ENCODE results near the gene CAT.
"Not testable (repeated sequence)": the region's sequence is repeated elsewhere in the genome, so short reads cannot be mapped to it uniquely, and the experiment has no call there.

CAT gene

DNA sequence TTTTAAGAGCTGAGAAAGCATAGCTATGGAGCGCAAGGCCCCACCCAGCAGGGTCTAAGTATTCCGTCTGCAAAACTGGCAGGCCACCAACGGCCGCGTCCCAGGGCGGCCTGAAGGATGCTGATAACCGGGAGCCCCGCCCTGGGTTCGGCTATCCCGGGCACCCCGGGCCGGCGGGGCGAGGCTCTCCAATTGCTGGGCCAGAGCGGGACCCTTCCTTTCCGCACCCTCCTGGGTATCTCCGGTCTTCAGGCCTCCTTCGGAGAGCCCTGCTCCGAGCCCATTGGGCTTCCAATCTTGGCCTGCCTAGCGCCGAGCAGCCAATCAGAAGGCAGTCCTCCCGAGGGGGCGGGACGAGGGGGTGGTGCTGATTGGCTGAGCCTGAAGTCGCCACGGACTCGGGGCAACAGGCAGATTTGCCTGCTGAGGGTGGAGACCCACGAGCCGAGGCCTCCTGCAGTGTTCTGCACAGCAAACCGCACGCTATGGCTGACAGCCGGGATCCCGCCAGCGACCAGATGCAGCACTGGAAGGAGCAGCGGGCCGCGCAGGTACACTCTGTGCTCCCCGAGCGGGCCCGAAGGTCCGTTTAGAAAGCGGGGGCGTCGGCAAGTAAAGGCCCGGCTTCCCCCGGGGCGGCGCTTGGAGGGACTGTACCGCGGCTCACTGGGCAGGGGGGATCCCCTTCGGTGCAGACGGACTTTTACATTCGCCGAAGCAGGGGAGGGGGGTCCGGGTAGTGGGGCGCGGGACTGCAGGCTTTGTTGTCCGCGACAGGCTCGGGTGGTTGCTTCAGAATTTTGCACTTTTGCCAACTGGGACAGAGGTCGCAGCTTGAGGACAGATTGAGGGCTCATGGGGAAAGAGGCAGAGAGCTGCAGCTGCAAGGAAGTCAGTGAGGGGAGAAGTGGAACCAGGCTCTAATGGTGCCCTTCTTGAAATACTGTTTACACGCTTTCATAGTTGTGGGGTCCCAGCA, at the start of gene CAT:
CAT (plus strand) TSS at position 406 of the 979 bp plus-strand sequence; CDS start at position 486, 80 bp downstream.
- peak; percentile 97 for DNase-seq (ENCODE audit: low read depth)

DNA sequence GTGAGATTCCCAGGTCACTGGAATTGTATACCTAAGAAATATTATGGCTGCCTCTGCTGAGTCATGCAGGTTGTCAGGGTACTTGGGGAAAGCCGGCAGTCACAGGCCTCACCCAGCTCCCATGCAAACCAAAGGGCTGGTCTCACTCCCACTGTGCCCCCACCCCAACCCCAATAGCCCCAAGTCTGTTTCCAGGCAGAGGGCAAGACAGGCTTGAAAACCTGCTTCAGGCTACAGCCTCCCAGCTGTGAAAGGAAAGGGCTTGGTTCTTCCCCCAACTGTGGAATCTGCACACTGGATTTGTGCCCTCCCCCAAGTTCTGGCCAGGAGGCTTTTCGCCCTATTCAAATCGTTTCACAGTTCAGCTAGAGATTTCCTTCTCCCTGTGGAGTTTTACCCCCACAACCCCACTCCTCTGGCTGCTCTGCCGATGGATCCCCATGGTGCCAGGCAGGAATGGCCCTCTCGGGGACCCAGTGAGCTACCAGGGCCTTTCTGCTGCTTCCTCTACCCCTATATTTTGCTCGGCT, 43.9 kb upstream of the CAT start:
- no peak for DNase-seq (ENCODE audit: low read depth)

DNA sequence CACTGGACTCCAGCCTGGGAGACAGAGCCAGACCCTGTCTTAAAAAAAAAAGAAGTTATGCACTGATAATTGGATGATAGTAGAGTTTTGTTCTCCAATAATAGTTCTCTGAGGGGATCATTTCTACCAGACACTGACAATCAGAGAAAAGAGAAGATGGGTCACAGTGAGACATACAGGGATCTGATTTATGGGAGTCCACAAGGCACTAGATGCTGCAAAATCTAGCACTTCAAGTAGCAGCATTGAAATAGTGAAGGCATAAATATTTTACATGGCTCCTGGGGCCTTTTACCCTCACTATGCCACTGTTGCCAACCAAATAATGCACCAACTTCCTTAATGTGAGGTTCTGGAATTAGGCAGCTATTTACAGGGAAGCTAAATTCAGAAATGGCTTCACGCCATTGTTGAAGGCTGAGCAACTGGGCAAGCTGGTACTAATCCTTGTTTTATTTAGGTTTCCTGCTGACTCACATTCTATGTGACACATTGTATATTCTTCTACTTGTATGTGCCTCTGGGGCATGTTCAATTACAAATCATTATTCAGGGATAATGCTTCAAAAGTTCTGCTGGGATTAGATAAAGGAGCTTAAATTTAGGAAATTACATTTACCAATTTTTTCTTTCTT, 42.7 kb upstream of the CAT start:
- no peak for DNase-seq (ENCODE audit: low read depth)

DNA sequence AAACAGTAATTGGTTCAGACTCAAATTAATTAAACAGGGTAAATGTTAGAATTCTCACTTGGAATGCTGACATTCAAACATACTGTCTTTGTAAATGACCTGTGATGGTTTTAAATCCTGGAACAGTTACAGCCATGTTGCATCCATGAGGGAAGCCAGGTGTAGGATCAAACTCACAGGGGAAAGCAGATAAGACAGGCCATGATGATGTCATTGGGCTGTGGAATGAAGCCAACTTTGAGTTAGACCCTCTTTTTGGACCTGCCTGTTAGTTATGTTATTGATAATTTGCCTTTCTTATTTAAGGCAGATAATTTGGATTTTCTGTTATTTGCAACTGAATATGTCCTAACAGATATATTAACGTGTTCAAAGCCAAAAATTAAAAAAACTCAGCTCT, 41.6 kb upstream of the CAT start:
- no peak for DNase-seq (ENCODE audit: low read depth)

DNA sequence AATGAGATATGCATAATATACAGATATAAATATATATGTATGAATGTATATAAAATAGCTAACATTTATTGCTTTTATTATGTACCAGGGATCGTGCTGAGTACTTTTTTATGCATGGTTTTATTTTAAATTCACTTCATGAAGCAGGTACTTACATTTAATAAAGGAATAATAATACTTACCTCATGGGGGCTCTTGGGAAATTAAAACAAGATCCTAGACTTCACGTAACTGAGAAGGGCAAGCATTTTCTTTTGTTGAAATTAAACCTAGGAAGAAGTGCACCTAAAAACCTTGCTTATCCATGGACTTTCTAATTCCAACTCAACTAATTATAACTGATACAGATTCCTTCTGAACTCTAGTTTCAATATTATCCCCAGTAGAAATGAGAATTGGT, 40.9 kb upstream of the CAT start:
- DNase-seq (ENCODE audit: low read depth) = no peak

DNA sequence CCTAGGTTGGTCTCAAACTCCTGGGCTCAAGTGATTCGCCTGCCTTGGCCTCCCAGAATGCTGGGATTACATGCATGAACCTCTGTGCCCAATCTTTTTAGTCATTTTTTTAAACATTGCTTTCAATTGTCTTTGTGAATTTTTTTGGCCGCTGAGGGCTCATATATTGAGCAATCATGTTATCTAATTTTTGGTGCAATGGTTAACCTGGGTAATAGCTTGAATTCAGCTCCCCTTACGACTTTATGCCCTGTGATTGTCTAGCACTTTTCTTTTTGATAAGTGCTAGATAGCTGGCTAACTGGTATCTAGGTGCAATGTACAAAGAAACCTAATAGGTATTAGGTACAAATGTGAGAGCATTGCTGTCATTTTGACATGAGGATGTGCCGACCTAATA, 35.3 kb upstream of the CAT start:
- no peak for DNase-seq (ENCODE audit: low read depth)

DNA sequence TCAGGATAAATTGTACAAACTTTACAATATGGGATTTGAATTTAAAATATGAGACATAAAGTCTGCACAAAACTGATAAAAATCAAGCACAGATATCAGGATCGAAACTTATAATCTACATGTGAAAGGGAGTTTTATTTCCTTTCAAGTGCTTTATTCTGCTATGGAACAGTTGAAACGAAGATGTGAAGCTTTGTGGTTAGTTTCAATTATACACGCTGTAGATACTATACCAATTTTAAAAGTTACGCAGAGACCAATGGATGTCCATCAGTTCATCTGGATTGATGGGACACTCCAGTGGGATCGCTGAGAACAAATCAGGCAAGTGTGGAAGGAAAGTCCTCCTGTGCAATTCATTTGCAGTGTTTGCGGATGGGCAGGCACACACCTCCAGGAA, 34.5 kb upstream of the CAT start:
- DNase-seq (ENCODE audit: low read depth) = no peak

DNA sequence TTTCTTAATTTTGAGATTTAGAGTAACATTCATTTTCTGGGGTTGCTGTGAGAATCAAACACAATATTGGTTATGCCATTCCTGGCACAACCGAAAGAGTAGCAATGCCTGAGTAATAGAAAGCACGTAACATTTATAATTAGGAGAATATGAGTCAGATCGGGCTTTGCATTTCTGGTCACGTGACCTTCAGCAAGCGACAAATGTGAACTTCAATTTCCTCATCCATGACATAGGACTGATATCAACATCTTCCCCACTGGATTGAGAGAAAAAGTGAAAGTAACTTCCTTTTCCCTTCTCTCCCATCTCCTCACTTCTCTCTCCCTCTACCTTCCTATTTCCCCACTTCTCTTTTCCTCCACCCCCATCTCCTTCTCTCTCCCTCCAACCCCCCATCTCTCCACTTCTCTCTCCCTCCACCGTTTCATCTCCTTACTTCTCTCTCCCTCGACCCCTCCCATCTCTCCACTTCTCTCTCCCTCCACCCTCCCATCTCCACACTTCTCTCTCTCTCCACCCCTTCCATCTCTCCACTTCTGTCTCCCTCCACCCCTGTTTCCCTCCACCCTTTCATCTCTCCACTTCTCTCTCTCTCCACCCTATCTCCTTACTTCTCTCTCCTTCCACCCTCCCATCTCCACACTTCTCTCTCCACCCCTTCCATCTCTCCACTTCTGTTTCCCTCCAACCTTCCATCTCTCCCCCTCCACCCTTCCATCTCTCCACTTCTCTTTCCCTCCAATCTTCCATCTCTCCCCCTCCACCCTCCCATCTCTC, 33.5 kb upstream of the CAT start:
- DNase-seq (ENCODE audit: low read depth) = no peak

DNA sequence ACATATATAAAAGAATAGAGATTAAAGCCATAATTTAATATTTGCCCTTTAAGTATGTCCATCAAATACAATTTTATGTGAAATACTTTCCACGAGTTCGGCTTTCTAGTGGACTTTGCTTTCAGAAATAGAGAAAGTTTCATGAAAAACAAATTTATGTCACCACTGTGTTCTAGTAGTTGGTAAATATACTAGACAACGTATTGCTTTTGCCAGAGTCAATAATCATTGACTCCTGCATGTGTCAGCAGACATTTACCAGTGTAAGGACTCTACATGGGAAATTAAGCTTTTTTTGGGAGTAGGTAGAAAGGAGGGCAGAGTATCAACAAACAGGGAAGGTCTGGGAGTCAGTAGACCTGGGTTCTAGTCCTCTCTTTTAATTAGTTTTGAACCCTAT, 32.3 kb upstream of the CAT start:
- DNase-seq (ENCODE audit: low read depth) = no peak

DNA sequence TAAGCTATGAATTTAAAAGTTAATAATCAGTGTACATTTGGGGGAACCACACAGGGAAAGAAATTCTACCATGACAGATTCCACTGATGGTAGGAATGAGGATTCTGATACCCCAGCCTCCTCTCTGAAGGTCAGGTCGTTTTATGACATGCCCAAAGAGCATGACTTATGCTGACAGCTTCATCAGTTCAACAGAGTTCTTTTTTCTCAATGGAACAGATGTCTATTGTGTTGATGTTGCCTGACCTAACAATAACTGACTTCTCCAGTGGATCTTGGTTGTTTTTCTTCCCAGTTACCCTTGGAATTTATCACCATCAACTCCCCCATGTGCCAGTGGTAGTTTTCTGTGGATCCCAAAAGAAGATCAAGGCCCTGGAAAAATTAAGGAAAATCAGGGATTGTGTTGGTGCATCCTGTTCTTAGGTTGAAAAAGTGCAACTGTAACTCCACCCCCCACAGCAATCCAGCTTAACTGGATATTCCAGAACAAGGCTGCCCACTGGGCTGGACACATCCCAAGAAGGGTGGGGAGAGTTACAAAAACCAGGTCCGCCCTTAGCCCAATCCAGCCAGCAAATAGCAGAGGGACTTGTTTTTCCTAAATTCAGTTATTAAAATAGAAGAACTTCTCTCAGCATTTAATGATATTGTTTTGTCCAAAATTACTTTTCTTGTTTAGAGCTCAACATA, 31.5 kb upstream of the CAT start:
- no peak for DNase-seq (ENCODE audit: low read depth)

DNA sequence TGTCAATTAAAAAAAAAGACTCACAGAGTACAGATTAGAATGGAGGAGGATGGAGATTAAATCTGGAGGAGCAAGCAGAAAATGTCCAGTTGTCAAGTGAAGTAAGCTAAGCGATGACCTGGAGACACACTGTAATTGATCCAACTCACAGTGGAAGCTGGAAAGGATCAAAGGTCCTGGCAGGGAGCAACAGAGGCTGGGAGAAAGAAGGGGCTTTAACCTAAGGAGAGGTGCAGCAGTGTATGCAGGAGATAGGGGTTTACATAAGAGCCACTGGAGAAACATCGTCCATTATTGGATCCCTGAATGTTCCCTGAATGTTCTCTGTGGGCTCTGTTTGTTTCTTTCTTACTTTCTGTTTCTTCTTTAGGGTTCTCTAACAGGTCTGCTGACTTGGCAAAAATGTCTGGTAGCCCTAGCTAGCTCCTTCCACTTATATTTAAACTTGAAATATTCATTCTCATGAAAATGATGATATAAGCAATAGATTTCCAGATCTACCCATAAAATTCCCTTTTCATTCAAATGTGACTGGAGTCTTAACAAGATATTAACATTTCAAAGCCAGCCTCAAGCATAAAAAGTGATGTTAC, 30.1 kb upstream of the CAT start:
- no peak for DNase-seq (ENCODE audit: low read depth)

DNA sequence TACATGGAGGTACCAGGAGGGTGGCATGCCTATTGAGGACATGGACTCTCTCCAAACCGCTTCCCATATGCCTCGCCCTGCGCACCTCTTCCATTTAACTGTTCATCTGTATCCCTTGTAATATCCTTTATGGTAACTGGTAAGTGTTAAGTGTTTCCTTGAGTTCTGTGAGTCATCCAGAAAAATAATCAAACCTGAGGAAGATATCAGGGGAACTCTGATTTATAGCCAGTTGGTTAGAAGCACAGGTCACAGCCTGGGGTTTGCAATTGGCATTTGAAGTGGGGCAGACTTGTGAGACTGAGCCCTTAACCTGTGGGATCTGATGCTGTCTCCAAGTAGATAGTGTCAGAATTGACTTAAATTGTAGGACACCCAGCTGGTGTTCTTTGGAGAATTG, 27.6 kb upstream of the CAT start:
- DNase-seq (ENCODE audit: low read depth) = no peak

DNA sequence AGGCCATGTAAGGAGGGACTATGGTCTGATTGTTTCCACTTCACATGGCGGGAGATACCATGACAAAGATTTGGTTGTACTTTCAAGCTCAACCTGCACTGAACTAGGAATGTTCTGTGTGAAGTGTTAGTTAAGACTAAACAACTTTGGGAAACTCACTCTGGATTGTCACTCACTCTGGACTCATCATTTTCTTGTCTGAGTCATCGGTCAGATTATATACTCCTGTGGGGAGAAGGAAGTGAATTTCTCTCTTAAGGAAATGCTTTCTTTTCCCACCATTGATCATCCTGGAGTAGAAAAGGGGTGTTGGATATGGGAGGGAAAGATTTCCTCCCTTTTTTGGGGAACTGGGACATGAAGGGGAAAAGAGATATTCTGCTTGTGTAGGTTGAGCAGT, 26.9 kb upstream of the CAT start:
- no peak for DNase-seq (ENCODE audit: low read depth)

DNA sequence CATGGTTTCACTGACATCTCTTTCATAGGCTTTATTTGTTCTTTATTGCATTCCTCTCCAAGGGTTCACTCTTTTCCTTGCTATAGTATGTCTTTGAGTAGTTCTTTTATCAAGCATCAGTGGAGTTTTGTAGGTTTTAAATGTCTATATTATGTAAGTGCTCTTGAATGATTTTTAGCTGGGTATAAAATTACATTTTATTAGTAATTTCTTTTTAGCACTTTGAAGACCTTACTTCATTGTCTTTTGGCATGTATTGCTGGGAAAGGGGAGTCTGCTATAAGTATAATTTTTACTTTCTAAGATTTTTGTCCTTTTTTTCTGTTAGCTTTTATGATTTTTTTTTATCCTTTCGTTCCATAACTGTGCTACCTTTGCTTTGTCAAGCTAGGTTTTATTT, 25.5 kb upstream of the CAT start:
- no peak for DNase-seq (ENCODE audit: low read depth)

DNA sequence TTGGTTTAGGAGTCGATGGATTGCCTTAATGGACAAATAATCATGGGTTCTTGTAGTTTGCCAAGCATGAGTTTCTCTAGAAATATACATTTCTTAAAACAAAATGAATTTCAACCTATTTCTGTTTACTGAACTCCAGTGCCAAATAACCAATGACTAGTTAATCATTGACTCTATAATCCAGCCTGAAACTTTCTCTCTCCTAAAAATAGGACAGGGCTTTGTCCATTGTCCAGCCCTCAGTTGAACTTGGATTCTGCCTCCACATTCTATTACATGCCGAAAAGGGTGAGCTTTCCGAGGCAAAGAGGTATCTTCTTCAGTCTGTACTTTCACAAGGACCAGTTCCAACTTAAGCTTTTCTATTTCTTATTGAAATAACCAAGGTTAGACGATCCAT, 23.2 kb upstream of the CAT start:
- DNase-seq (ENCODE audit: low read depth) = no peak

DNA sequence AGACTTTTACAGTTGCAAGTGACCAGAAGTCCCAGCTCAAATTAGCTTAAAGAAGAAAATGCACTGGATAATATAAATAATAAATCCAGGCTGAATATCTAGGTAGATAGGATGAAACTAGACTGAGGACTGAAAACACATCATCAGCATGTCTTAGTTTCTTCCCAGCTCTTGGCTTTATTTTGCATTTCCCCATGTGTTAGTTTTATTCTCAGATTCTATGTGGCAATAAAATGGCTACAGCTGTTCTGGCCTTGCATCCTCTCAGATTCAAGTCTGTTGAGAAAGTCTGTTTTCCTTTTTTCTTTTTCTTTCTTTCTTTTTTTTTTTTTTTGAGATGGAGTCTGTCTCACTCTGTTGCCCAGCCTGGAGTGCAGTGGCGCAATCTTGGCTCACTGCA, 22.6 kb upstream of the CAT start:
- DNase-seq (ENCODE audit: low read depth) = no peak

DNA sequence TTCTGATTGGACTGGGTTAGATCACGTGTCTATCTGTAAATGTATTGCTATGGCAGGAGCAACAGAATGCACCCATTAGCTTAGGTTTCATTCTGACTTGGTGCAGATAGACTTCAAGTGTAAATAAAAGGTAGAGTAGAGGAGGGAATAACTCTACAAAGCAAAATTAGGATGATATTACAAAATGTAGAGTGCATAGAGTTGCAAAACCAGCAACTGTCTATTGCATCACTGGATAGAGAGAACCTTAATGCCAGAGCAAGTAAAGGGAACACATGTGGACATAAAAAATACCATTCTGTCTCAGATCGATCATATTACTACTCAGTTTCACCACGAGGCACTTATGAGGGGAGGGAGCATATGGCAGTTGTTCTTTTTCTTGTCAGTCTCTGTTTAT, 22.0 kb upstream of the CAT start:
- no peak for DNase-seq (ENCODE audit: low read depth)

DNA sequence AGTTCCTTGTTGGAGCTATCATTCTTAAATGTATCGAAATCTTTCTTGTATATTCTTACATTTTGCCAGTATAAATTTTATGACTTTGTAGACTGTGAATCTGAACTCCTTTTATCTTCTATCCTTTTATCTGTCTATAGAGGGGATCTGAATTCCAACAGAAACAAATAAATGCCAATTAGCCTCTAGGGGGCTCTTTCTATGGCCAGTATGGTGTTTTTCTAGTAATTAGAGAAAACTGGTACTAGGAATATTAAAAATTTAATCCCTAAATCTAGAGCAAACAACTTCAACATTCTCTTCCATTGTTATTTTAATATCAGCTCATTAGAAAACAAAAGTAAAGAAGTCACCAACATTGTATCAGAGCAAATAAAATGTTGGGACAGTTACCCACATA, 21.5 kb upstream of the CAT start:
- no peak for DNase-seq (ENCODE audit: low read depth)

DNA sequence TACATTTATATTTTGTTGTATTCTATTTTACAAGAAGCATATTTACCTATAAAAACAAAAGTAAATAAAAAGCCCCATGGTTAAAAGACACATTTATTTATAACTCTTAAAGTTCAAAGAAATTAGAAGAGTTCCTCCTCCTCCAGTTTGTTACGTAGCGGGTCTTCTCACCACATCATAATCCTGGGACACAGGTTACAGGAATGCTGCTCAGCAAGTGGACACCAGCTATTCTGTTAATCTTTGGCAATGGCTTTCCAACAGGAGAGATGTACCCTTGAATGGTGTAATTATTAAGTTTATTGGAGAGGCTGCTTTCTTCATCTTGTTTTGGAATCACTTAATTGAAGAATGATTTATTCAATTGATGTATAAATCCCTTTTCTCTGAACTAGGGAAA, 19.6 kb upstream of the CAT start:
- no peak for DNase-seq (ENCODE audit: low read depth)

DNA sequence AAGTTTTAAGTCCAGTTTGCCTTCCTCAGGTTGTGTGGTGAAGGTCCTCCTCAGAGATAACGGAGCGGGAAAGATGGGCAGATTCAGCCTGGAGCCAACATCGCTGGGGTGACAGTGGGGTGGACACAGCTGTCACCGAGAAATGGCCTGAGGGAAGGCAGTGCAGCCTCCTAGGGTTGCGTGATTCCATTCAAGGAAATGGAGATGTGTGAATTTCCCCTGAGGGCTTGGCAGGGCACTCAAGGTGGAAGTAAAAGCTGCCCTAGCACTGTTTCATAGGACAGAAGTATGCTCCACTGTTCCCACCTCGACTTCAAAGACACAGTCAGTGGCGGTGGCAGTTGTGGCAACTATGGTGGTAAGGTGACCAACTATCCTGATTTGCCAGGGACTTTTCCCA, 15.4 kb upstream of the CAT start:
- DNase-seq (ENCODE audit: low read depth) = no peak

DNA sequence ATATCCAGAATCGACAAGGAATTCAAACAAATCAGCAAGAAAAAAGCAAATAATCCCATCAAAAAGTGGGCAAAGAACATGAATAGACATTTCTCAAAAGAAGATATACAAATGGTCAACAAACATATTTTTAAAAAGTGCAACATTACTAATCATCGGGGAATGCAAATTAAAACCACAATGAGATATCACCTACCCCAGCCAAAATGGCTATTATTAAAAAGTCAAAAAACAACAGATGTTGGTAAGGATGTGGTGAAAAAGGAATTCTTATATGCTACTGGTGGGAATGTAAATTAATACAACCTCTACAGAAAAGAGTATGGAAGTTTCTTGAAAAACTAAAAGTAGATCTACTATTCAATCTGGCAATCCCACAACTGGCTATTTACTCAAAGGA, 13.9 kb upstream of the CAT start:
- not testable (repeated sequence) for DNase-seq (ENCODE audit: low read depth)

DNA sequence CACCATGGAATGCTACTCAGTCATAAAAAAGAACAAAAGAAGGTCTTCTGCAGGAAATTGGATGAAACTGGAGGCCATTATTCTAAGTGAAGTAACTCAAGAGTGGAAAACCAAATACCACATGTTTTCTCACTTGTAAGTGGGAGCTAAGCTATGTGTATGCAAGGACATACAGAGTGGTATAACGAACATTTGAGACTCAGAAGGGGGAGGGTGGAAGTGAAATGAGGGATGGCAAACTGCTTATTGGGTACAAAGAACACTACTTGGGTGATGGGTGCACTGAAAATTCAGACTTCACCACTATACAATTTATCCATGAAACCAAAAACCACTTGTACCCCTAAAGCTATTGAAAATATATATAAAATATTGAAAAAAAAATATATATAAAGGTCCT, 13.4 kb upstream of the CAT start:
- no peak for DNase-seq (ENCODE audit: low read depth)
